GM12891 (cell line): ENCODE measurements around the gene YPEL2.

Experiments
- DNase-seq: peaks from one replicate; pipeline ENCODE4 v3.0.0; 2011; ENCODE audit warnings: low spot score; ENCODE audit not compliant: insufficient read length
- FAIRE-seq: peaks from 2 replicates; lab custom pipeline; 2011; peaks lifted over from hg19 to GRCh38; lab: Jason Lieb, UNC
- PAX5 ChIP-seq: IDR thresholded peaks from 2 replicates; pipeline ENCODE4 v1.6.1; 2011; ENCODE audit warnings: low read length, moderate library complexity, mild to moderate bottlenecking; ENCODE audit not compliant: insufficient read depth, severe bottlenecking
- POLR2A ChIP-seq: IDR thresholded peaks from 2 replicates; pipeline ENCODE4 v1.6.1; 2011; ENCODE audit warnings: low read depth, low read length, control low read depth
- POLR2AphosphoS5 ChIP-seq: IDR thresholded peaks from 2 replicates; pipeline ENCODE4 v1.6.1; 2011; ENCODE audit warnings: low read depth, low read length, control low read depth
- POU2F2 ChIP-seq: IDR thresholded peaks from 2 replicates; pipeline ENCODE4 v1.6.1; 2011; ENCODE audit warnings: low read depth, mild to moderate bottlenecking, control low read depth, low read length, moderate library complexity
- SPI1 ChIP-seq: IDR thresholded peaks from 2 replicates; pipeline ENCODE4 v1.6.1; 2011; ENCODE audit warnings: low read depth, low read length, control low read depth
- TAF1 ChIP-seq: IDR thresholded peaks from 2 replicates; pipeline ENCODE4 v1.6.1; 2011; ENCODE audit warnings: low read depth, low read length, control low read depth

Gene YPEL2

DNA sequence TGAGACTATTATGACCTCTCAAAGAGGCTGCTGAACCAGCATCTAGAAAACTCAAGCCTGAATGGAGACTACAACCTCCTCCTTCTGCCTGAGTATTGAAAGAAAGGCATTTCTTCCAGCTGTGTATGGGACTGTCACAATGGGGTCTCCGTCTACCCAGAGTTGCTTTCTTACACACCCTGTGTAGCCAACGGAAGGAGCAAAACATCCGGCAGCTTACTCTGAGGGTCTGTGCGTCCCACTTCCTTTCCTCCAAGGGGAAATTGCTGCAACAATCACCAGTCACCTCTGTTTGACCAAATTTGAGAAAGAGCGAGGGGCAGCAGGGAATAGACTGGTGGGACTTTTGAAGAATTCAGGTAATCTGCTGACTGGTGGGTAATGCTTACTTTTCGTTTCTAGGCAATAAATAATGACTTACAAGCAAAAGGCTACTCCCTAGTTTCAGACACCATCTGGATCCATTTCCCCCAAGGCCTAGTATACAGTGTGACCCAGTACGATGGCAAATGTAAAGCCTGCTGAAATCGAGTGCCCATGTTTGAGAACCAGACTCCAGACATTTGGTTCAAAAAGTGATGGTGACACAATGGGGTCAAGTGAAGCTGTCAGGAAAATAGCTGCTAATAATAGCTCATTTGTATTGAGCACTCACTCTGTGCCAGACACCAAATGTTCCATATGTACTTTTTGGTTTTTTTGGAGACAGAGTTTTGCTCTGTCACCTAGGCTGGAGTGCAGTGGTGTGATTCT lies 81.7 kb downstream of the YPEL2 start:
- FAIRE-seq (no peak), DNase-seq (no peak)
- no peak for TF ChIP-seq SPI1
- TF ChIP-seq POLR2A: no peak
- no peak for TF ChIP-seq POU2F2
- no peak for TF ChIP-seq PAX5
- no peak for TF ChIP-seq POLR2AphosphoS5
- TF ChIP-seq TAF1: 0 out of 2 replicates have a peak, but pooled peaks have one; percentile 19

GRCh38 chr17:59415397-59415796 lies 83.9 kb downstream of the YPEL2 start:
- FAIRE-seq (no peak), DNase-seq (no peak)
- TF ChIP-seq SPI1 (no peak), TAF1 (no peak), POLR2AphosphoS5 (no peak), POU2F2 (no peak), POLR2A (no peak), PAX5 (no peak)

GRCh38 chr17:59416184-59416583 lies 84.7 kb downstream of the YPEL2 start:
- FAIRE-seq (no peak), DNase-seq (no peak)
- no peak for TF ChIP-seq PAX5
- no peak for TF ChIP-seq TAF1
- TF ChIP-seq POU2F2: no peak
- TF ChIP-seq POLR2A: no peak
- TF ChIP-seq POLR2AphosphoS5: no peak
- no peak for TF ChIP-seq SPI1

DNA sequence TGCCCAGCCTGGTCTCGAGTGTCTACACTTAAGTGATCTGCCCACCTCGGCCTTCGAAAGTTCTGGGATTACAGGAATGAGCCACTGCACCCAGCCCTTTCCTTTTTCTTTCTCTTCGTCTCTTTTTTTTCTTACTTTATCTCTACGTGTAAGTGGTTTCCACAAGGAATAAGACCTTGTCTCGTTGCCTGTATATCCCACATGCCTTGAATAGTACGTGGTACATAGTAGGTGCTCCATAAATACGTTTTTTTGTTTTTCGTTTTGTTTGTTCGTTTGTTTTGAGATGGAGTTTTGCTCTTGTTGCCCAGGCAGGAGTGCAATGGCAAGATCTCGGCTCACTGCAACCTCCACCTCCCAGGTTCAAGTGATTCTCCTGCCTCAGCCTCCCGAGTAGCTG lies 86.0 kb downstream of the YPEL2 start:
- FAIRE-seq (no peak), DNase-seq (no peak)
- TF ChIP-seq POLR2AphosphoS5: no peak
- no peak for TF ChIP-seq POLR2A
- no peak for TF ChIP-seq TAF1
- TF ChIP-seq POU2F2: no peak
- TF ChIP-seq SPI1: no peak
- no peak for TF ChIP-seq PAX5

- DNase-seq (no peak), FAIRE-seq (no peak)
- no peak for TF ChIP-seq POLR2A
- TF ChIP-seq POLR2AphosphoS5: no peak
- no peak for TF ChIP-seq SPI1
- TF ChIP-seq POU2F2: no peak
- TF ChIP-seq TAF1: no peak
- TF ChIP-seq PAX5: no peak
Observed at GRCh38 chr17:59418732-59419166, 87.3 kb downstream of the YPEL2 start.

- FAIRE-seq: no peak
- DNase-seq: no peak
- TF ChIP-seq POU2F2 (no peak), TAF1 (no peak), SPI1 (no peak), POLR2A (no peak), PAX5 (no peak), POLR2AphosphoS5 (no peak)
Observed at GRCh38 chr17:59420901-59421300, 89.4 kb downstream of the YPEL2 start.

- DNase-seq (no peak), FAIRE-seq (no peak)
- TF ChIP-seq TAF1 (no peak), POLR2A (no peak), SPI1 (no peak), POLR2AphosphoS5 (no peak), POU2F2 (no peak), PAX5 (no peak)
Observed at GRCh38 chr17:59421722-59422121, 90.3 kb downstream of the YPEL2 start.

DNA sequence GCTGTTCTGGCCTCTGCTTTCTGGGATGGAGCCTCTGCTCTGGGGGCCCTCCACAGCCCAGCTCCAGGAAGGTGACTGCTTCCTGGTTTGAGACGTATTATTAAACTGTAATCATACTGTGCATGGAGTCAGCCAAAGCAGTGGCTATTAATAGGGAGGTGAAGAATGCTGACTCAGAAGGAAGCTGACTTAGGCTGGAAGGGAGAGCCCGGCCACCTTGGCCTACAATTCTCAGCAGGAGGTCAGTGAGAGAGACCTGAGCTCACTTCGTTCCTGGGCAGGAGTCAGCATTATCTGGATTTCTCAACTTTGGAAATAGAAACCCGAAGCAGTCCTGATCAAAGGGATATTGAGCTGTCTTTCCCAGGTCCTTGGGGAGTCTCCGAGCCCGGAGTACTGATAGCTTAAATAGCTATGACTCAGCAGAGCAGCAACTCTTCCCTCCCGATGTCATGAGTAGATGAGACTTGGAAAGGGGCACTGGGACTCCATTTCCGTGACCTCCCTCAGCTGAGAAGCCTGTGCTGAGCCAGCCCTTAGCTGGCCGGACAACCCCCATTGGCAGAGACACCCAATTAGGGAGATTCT lies 91.8 kb downstream of the YPEL2 start:
- DNase-seq: no peak
- no peak for FAIRE-seq
- no peak for TF ChIP-seq TAF1
- no peak for TF ChIP-seq PAX5
- TF ChIP-seq POLR2AphosphoS5: no peak
- no peak for TF ChIP-seq POLR2A
- TF ChIP-seq SPI1: no peak
- TF ChIP-seq POU2F2: no peak

DNA sequence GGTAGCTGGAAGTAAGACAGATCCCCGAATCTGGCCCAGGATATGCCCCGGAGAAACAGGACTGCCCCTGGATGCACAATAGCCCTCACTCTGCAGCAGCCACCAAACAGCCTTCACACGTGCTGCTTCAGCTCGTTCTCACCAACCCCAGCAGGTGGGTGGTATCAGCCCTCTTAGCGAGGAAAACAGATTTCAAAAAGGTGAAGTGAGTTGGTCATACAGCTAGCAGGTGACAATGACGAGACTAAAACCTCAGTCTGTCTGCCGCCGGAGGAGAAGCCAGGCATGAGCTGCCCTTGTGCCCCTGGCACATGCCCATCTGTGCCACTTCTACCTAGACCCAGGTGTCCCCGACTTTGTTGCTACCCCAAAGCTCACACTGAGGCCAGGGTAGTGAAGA lies 92.4 kb downstream of the YPEL2 start:
- no peak for TF ChIP-seq TAF1
- no peak for TF ChIP-seq SPI1
- TF ChIP-seq POLR2A: no peak
- no peak for TF ChIP-seq POU2F2
- no peak for TF ChIP-seq PAX5
- TF ChIP-seq POLR2AphosphoS5: no peak
- no peak for DNase-seq
- no peak for FAIRE-seq

DNA sequence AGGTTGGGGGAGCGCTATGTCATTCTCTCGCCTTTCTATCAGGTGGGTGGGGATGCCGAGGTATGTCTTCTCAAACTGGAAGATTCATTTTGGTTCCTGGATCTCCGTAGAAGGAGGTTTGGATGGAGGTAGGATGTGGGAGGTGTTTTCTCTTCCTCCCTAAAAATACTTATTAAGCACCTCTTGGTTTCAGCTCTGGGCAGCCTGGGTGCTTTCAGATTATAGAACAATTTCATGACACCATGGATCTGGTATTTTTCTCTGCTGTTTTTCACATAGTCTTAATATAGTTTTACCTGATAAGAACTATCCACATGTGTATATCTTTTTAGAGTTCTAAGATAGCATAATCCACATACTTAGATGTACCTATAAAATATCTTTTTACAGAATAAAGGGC lies 92.9 kb downstream of the YPEL2 start:
- no peak for TF ChIP-seq TAF1
- no peak for TF ChIP-seq POU2F2
- no peak for TF ChIP-seq POLR2A
- TF ChIP-seq SPI1: no peak
- no peak for TF ChIP-seq POLR2AphosphoS5
- no peak for TF ChIP-seq PAX5
- no peak for FAIRE-seq
- no peak for DNase-seq
